Measurements from ENCODE around the gene METTL24. TPM values are rescaled to one million over a fixed set of nuclear protein-coding genes. Genes with fewer than 3 reads are reported as not detected.

METTL24 gene
- total and polyA plus RNA-seq, 2 of the 8 experiments (the other 6 are each of a cell fraction or from before 2014, with no cell fraction given) = 0.30 to 0.39 TPM

DNA sequence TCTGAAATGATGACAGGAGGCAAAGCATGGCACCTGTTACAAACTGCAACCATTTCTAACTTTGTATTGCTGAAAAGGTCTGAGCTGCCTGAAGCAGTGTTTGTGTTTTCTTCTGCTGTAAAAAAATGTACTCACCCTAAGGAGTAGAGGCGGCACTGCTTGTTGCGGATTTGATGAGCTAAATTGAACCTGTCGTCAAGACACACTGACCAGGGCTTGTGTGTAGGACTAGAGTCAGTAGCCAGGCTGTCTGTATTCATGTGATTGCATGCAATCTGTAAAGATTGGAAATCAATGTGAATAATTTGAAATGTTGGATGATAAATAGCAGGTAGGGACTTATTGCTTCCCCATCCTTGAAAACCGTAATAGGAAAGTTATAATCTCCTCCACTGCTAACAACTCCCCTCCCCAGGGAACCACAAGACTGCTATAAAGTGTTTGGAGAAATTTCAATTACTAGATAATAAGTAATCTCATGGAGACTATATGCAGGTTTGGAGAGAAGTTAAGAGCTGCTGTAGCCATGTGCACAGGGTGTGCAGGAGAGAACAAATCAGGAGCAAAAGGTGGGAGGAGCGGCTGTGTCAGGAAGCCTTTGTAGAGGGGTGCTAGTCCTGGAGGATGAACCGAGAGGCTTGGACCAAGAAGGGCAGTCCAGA lies 42.8 kb downstream of the METTL24 start (continued):
- no peak for TF ChIP-seq POLR2AphosphoS5 (IDR thresholded peaks at IDR 0.05; ENCODE audit: low read depth, low read length)
- no peak for TF ChIP-seq SP4 (IDR thresholded peaks at IDR 0.05; ENCODE audit: low read length)
